ENCODE data around the gene LBX2.
"Not testable (repeated sequence)": the region's sequence is repeated elsewhere in the genome, so short reads cannot be mapped to it uniquely, and the experiment has no call there.

Gene LBX2

GRCh38 chr2:74503506-74504475 lies 4.4 kb upstream of the LBX2 start:
- DNase-seq: no peak

- DNase-seq: no peak
Observed at GRCh38 chr2:74502720-74503505, 3.5 kb upstream of the LBX2 start.

DNA sequence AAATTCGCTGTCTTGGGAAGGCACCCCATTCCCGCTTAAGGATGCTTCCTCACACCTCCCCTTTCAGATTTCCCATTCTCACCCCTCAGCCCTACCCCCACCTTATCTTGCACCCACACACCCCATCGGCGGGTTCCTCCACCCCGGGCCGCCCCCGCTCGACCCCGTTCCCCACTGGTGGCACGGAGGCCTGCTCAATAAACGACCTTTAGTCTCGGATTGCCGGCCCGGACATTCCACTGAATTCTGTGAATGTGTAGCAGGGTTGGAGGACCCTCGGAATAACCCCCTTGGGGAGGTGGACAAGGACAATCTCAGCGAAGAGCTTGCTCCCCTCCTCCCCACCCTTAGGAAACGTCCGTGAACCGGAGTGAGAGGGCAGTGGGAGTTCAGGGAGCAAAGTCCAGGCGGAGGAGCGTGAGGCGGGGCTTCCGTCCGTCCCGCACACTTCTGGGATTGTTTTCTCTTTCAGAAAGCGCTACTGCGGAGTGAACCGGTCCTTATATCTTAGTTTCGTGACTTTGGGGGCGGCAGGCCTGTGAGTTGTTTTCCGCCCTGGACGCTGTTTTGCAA lies 2.8 kb upstream of the LBX2 start:
- DNase-seq: no peak

DNA sequence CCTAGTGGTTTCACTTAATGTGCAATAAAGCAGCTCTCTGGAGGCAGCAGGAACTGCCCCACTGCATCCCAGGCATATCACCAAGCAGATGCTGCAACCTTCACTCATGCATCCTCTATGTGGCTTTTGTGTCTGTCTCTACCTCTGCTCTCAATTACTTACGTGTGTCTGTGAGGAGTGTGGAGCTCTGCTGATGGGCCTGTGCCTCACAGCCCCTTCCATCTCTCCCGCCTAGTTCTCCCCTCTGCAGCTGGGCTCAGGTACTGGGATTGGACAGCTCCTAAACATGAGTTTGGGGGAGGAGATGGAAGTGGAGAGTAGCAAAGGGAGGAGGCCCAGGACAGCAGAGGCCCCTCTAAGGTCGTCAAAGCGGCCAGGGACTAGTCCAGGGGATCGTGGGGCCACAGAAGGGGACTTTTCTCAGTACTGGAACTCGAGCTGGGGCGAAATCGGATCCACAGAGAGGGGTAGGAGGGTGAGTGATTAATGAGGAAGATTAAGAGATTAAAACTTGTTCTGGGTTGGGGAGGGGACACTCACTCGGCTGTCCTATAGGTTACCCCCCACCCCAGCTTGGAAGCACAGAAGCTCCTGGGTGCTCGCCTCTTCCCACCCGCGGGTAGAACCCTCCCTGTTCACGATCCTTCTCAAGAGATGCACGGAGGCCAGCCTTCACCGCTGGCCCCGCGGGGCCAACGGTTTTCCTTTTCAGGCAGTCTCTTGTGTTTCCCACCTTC lies 2.1 kb upstream of the LBX2 start:
- no peak for DNase-seq

- no peak for DNase-seq
Observed at GRCh38 chr2:74500578-74500946, 1.2 kb upstream of the LBX2 start.

- no peak for DNase-seq
Observed at GRCh38 chr2:74499940-74500577, 656 bp upstream of the LBX2 start.

DNA sequence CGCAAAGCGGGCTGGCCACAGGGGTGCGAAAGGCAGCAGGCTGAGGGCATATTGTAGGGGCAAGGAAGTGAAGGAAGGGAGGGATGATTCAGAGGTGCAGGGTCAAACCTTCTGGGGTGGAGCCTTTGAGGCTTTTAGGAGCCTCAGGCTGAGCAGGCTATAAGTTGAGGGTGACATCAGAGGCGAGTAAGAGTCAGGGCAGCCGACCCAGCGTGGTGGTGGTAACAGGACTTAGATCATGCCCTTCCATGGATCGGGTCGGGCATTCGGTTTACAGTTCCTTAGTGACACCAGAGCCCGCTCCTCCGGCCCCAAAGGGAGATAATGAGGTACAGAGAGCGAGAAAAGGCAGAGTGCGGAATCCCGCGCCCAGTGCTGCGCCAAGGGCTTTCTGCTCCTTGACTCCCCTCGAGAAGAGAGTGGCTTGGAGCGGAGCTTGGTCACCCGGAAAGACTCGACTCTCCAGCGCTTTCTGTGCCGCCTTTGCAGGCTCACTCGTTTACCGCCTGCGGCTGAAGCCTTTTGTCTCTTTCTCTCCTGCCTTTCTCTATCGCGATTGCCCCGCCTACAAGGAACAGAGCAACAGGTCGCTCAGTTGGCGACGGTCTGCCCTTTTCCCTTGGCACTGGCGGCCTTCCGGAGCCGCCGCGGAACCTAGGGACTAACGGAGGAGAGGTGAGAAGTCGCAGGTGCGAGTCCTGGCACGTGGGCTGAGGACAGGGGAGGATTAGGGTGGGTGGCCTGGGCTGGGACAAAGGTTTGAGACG lies 720 bp downstream of the LBX2 start:
- no peak for DNase-seq

- DNase-seq: no peak
Observed at GRCh38 chr2:74497777-74498499, 1.5 kb downstream of the LBX2 start.

DNA sequence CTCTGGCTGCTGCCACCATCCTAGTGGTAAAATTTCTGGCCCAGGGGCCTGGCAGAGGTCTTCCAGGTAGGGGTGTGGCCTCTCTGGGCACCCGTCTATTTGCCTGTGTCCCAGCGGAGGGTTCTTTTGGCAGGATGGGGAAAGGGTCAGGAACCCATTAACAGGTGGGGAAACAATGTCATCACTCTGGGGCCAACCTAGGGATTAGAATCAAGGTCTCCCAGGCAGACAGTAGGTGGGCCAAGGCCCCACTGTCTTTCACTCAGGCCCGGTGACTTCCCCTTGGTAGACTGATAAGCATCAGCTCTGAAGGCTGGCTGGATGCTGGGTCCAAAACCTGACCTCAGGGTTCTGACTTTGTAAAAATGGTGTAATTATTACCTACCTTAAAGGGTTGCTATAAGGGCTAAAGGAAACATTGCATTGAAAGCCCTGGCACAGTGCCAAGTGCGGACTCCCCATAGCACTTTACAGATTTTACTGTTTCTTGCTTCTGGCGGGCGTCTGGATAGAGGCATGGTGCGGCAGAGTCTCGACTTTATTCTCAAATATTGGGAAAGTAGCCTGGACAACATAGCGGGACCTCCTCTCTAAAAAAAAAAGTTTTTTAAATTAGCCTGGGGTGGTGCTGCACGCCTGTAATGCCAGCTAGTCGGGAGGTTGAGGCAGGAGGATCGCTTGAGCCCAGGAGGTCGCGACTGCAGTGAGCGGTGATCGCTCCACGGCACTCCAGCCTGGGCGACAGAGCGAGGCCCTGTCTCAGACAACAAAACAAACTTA lies 2.2 kb downstream of the LBX2 start:
- DNase-seq: no peak

GRCh38 chr2:74495440-74495839 lies 4.0 kb downstream of the LBX2 start:
- no peak for DNase-seq

DNA sequence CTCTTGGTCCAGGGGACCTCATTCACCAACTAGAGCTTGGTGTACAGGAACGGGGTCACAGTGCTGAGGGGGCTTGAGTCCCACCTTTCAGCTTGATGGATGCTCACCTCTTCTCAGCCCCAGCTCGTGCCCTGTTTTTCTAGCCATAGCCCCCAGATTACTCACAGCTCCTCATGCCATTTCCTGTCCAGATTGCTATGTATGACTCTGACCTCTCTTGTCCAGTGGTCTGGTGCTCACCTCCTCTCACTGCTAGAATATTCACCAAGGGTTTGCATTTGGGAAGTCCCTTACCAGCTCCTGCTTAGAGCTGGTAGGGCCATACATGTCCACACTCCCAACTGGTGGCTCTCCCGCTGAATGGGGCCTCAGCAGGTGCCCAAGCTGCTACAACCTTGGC lies 5.9 kb downstream of the LBX2 start:
- DNase-seq: no peak

DNA sequence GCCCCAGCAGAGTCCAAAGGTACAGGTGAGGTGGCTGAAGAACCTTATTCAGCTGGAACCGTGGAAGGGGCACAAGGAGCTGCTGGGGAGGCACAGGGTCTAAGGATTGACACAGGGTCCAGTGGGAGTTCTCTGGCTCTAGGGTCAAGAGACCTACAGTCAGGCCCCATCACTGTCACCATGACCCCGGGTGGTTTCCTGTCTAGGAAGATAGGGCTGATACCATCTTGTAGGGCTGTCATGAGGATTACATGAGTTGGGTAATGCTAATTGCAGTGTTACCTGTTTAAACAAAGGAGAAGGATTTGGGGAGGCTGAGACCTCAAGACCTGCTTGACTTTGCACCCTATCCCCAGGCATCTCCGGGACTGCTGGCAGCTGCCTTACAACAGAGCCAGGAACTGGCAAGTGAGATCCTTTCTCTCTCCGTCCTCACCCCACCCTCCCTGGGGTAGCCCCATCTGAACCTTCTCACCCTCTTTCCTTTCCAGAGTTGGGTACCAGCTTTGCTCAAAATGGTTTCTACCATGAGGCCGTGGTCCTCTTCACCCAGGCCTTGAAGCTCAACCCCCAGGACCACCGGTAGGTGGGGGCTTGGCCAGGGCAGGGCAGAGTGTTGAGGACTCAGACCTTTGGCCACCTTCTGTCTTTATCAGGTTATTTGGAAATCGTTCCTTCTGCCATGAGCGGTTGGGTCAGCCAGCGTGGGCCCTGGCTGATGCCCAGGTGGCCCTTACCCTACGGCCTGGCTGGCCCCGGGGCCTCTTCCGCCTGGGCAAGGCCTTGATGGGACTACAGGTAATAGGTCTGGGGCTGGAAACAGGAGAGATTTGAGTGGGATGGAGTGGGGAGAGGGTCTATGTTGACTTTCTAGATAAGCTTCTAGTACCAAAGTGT lies 7.5 kb downstream of the LBX2 start:
- no peak for DNase-seq

- no peak for DNase-seq
Observed at GRCh38 chr2:74489906-74490305, 9.5 kb downstream of the LBX2 start.

DNA sequence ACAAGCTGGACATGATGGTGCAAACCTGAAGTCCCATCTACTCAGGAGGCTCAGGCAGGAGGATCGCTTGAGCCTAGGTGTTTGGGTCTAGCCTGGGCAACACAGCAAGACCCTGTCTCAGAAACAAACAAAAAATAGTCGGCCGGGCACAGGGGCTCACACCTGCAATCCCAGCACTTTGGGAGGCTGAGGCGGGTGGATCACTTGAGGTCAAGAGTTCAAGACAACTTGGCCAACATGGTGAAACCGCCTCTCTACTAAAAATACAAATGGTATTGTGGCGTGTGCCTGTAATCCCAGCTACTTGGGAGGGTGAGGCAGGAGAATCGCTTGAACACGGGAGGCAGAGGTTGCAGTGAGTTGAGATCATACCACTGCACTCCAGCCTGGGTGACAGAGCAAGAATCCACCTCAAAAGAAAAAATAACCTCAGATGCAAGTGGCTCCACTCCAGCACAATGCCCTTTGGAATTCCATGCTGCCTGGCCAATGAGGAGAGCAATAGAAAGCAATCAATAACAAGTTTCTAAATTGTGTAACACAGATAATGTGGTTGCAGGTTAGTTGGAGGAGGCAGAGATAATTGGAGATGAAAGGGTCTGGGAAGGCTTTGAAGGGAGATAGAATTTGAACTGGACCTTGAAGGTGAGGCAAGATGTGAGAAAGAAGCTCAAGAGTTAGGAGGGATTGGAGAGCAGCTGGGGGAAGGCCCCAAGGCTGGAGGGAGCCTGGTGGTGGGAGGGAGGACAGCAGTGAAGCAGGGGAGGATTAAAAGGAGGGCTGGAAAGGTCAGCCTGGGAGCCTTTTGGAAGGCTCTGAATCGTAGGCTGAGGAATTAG lies 10.5 kb downstream of the LBX2 start:
- no peak for DNase-seq

DNA sequence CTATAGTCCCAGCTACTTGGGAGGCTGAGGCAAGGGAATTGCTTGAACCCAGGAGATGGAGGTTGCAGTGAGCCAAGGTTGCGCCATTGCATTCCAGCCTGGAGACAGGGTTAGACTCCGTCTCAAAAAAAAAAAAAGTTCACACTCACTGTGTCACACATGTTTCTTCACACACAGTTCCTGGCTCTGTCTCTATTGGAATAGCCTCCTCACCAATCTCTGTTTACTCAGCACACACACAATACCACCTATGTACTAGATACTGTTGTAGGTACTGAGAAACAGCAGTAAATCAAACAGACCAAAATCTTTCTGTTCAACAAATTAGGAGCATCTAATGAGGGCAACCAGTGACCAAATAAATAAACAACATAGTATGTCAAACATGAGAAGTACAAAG lies 13.3 kb downstream of the LBX2 start:
- DNase-seq: no peak

- DNase-seq: not testable (repeated sequence)
Observed at GRCh38 chr2:74483675-74484164, 15.7 kb downstream of the LBX2 start.

DNA sequence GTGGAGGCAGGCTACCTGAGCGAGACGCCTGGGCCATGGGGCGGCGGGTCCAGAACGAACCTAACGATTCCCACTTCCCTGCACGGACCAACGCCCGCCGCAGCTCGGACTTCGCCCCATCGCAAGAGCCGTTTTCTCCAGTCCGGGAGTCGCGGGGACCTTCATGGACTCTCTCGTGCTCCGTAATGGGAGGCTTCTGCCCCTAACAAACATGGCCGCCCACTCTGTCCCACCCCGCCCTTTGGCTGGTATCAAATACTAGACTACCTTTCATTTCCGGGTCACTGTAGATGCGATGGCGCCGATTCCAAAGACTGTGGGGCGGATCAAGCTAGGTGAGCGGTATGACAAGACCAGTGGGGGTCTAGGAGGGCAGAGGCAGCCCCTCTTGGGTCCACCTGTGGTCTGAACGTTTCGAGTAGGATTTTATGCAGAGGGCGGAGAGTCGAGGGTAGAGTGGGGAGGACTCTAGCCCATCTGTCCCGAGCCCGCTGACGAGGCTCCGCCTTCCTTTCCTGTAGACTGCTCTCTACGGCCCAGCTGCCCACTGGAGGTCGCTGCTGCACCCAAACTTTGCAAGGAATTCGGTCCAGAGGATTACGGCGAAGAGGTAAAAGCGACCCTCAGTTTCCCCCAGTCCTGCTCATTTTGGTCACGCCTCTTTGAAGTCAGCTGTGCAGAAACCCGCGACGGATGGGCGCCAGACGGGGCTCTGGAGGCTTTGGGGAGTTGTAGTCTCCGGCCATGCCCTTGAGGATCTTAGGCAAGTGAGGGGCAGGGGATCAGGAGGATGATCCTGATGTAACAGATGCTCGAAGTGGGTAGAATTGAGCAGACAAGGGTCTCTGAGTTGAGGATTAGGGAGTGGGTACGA lies 16.4 kb downstream of the LBX2 start, which contains the start of the genes CCDC142 and TTC31:
Gene CCDC142, minus strand, starts transcription at position 198 of the 874 bp plus-strand sequence. Its CDS starts 161 bp downstream, at position 37.
Gene TTC31, plus strand, starts transcription at position 281 of the 874 bp plus-strand sequence. Its CDS starts 15 bp downstream, at position 296.
- peak; percentile 99 for DNase-seq
